Nephron progenitor cell (in vitro differentiated cells): ENCODE measurements around the gene MAST2.
"Not testable (repeated sequence)": the region's sequence is repeated elsewhere in the genome, so short reads cannot be mapped to it uniquely, and the experiment has no call there.

ENCODE experiments used
- DNase-seq: peaks from one replicate; pipeline ENCODE4 v3.0.0; 2021
- H3K27ac Mint-ChIP-seq: 2 replicates; pipeline ENCODE4 v1.8.0; 2021; ENCODE audit warnings: mild to moderate bottlenecking, moderate library complexity, mixed read lengths
- H3K27me3 Mint-ChIP-seq: 2 replicates; pipeline ENCODE4 v1.8.0; 2021; ENCODE audit warnings: mild to moderate bottlenecking, low read depth, mixed read lengths; ENCODE audit not compliant: poor library complexity
- H3K36me3 Mint-ChIP-seq: 2 replicates; pipeline ENCODE4 v1.8.0; 2021; ENCODE audit warnings: low read depth, mixed read lengths
- H3K4me1 Mint-ChIP-seq: 2 replicates; pipeline ENCODE4 v1.8.0; 2021; ENCODE audit warnings: mixed read lengths
- H3K4me3 Mint-ChIP-seq: 2 replicates; pipeline ENCODE4 v1.8.0; 2021; ENCODE audit warnings: mild to moderate bottlenecking, moderate library complexity, mixed read lengths
- H3K9me3 Mint-ChIP-seq: 2 replicates; pipeline ENCODE4 v1.8.0; 2021; ENCODE audit warnings: mild to moderate bottlenecking, moderate library complexity, mixed read lengths
- TF ChIP-seq, protein P1 (sequence below): fragments of 200-600 bp; sonication (generic); IDR thresholded peaks from 2 replicates; pipeline ENCODE4 v1.5.0; 2021; ENCODE audit warnings: antibody characterized with exemption

MAST2 gene

DNA sequence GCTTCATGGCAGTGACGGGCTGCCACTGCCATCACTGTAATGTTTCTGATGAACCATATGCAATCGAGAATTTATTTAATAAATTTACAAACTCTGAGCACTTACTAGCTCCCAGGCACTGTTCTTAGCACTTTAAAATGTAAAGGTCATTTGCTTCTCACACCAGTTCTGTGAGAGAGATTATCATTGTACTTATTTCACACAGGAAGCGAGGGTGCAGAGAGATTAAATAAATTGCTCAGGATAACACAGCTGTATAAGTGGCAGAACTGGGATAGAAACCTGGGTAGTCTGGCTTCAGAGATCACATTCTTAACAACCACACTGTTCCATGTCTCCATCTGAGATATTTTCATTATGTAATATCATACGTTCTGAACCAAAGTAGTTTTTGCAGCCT is 119.9 kb downstream of the MAST2 start:
- peaks cover 19% of the 10 kb centered on the region for H3K4me1 Mint-ChIP-seq
- H3K27ac Mint-ChIP-seq = no peak overlapping the region
- peaks cover 16% of the 10 kb centered on the region for H3K36me3 Mint-ChIP-seq
- TF ChIP-seq, protein P1, sequence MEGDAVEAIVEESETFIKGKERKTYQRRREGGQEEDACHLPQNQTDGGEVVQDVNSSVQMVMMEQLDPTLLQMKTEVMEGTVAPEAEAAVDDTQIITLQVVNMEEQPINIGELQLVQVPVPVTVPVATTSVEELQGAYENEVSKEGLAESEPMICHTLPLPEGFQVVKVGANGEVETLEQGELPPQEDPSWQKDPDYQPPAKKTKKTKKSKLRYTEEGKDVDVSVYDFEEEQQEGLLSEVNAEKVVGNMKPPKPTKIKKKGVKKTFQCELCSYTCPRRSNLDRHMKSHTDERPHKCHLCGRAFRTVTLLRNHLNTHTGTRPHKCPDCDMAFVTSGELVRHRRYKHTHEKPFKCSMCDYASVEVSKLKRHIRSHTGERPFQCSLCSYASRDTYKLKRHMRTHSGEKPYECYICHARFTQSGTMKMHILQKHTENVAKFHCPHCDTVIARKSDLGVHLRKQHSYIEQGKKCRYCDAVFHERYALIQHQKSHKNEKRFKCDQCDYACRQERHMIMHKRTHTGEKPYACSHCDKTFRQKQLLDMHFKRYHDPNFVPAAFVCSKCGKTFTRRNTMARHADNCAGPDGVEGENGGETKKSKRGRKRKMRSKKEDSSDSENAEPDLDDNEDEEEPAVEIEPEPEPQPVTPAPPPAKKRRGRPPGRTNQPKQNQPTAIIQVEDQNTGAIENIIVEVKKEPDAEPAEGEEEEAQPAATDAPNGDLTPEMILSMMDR = no peak
- no peak overlapping the region for H3K4me3 Mint-ChIP-seq
- H3K27me3 Mint-ChIP-seq = peaks cover 8% of the 10 kb centered on the region
- H3K9me3 Mint-ChIP-seq = no peaks in the 10 kb centered on the region
- no peak for DNase-seq

DNA sequence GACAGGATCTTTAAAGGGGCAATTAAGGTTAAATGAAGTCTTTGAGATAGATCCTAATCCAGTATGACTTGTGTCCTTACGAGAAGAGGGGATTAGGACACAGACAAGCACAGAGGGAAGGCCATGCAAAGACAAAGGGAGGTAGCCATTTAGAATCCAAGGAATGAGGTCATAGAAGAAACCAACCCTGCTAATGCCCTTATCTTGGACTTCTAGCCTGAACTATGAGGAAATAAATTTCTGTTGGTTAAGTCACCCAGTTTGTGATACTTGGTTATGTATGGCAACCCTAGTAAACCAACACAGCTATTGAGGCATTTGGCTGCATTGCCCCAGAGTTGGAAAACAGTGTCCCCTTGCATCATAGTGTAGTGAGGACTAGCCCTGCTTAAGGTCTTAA is 121.3 kb downstream of the MAST2 start:
- Mint-ChIP-seq H3K9me3 (no peaks in the 10 kb centered on the region), H3K27me3 (peaks cover 8% of the 10 kb centered on the region), H3K4me3 (no peak overlapping the region), H3K27ac (no peak overlapping the region), H3K4me1 (peaks cover 31% of the 10 kb centered on the region), H3K36me3 (peaks cover 8% of the 10 kb centered on the region)
- TF ChIP-seq, protein P1 = no peak
- no peak for DNase-seq

DNA sequence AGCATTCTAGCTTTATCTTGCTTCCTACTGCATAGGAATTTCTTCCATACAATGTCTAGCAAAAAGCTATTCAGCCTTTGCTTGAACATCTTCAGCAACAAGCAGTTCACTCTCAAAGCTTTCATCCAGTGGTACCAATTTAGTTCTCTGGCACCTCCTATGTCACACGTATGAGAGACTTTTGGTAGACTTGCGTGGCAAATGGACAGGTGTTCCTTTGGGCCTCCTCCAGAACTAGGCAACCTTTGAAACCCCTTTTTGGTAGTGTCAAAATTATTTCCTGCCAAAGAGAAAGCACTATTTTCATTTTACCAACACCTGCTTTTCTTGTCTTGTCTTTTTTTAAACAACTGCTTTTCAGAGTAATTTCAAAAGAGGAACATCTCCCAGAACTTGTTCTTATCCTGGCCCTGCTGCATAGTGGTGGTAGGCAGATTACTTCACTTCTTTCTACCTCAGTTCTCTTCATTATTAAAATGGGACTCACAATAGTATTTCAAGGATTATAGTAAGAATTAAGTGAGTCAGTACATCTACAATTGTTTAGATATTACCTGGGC is 122.4 kb downstream of the MAST2 start:
- H3K27ac Mint-ChIP-seq = no peak overlapping the region
- H3K4me3 Mint-ChIP-seq = no peak overlapping the region
- H3K36me3 Mint-ChIP-seq = peaks cover 5% of the 10 kb centered on the region
- no peak for DNase-seq
- TF ChIP-seq, protein P1 = no peak
- H3K9me3 Mint-ChIP-seq = no peaks in the 10 kb centered on the region
- peaks cover 36% of the 10 kb centered on the region for H3K4me1 Mint-ChIP-seq
- H3K27me3 Mint-ChIP-seq = peaks cover 8% of the 10 kb centered on the region

DNA sequence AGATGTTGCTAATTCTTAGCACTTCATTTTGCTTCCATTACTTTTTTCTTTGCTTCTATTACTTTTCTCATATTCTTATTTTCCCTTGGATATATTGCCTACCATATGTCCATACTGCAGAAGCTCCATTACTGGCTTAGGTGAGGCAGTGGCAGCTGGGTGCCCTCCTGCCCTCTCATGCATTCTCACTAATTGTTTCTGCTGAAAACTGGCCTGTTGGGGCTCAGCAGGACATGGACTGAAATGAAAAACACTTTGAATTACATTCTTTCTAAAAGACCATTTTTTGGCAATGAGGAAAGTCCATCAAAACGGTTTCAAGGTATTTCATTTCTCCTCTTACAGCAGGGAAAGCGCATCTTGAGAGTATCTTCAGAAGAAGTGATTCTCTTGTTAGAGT is 122.9 kb downstream of the MAST2 start:
- H3K4me1 Mint-ChIP-seq = peaks cover 36% of the 10 kb centered on the region
- H3K4me3 Mint-ChIP-seq = no peak overlapping the region
- TF ChIP-seq, protein P1 = no peak
- peaks cover 8% of the 10 kb centered on the region for H3K27me3 Mint-ChIP-seq
- peaks cover 5% of the 10 kb centered on the region for H3K36me3 Mint-ChIP-seq
- H3K27ac Mint-ChIP-seq = no peak overlapping the region
- DNase-seq = no peak
- no peaks in the 10 kb centered on the region for H3K9me3 Mint-ChIP-seq

DNA sequence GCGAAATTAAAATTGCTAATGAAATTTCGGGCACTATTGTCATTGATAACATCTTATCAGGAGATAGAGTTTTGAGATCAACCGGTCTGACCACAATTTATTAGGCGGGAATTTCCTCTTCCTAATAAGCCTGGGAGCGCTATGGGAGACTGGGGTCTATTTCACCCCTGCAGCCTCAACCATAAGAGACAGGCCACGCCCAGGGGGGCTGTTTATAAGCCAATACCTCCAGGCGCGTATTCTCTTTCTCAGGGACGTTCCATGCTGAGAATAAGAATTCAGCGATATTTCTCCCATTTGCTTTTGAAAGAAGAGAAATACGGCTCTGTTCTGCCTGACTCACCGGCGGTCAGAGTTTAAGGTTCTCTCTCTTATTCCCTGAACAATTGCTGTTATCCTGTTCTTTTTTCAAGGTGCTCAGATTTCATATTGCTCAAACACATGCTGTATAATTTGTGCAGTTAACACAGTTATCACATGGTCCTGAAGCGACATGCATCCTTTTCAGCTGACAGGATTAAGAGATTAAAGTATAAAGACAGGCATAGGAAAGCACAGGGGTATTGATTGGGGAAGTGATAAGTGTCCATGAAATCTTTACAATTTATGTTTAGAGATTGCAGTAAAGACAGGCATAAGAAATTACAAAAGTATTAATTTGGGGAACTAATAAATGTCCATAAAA is 124.0 kb downstream of the MAST2 start:
- not testable (repeated sequence) for DNase-seq, H3K36me3 Mint-ChIP-seq, H3K27me3 Mint-ChIP-seq

DNA sequence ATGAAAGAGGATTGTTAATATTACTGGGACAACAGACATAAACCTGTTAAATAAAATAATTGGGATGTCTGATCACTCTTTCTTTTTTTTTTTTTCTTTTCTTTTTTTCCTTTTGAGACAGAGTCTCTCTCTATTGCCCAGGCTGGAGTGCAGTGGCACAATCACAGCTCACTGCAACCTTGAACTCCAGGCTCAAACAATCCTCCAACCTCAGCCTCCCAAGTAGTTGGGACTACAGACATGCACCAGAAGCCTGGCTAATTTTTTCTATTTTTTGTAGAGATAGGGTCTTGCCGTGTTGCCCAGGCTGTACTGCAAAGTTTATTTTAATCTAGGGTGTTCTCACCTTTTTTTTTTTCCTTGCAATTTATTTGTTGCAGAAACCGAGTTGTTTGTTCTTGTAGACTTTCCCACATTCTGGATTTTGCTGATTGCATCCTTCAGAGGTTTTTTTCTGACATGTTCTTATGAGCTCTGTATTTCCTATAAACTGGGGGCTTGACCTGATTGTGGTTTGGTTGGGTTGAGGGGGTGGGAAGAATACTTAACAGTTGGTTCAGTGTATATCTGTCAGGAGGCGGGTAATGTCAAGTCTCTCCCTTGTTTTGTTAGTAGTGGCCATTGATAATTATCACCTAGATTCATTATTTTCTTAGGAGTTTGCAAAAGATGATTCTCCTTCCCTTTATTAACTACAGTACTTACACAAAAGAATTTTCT is 125.2 kb downstream of the MAST2 start:
- peaks cover 36% of the 10 kb centered on the region for H3K4me1 Mint-ChIP-seq
- peaks cover 8% of the 10 kb centered on the region for H3K27me3 Mint-ChIP-seq
- no peaks in the 10 kb centered on the region for H3K36me3 Mint-ChIP-seq
- H3K27ac Mint-ChIP-seq = no peak overlapping the region
- H3K4me3 Mint-ChIP-seq = no peak overlapping the region
- DNase-seq = no peak
- H3K9me3 Mint-ChIP-seq = no peaks in the 10 kb centered on the region
- TF ChIP-seq, protein P1 = no peak

More for the DNA sequence above, 124.0 kb downstream of the MAST2 start:
- H3K9me3 Mint-ChIP-seq, H3K27ac Mint-ChIP-seq: not testable (repeated sequence)
- Mint-ChIP-seq H3K4me3 (peak overlapping the region; percentile 67), H3K4me1 (peaks cover 36% of the 10 kb centered on the region)
